ENCODE measurements around the gene NUBPL. TPM values are rescaled to one million over a fixed set of nuclear protein-coding genes. Genes with fewer than 3 reads are reported as not detected.
A peak's percentile ranks its signal among the peaks of the same experiment; 100 is the strongest.

Gene NUBPL
- total and polyA plus RNA-seq, 2 donors from 2014 or later: 11.2 to 16.2 TPM

DNA sequence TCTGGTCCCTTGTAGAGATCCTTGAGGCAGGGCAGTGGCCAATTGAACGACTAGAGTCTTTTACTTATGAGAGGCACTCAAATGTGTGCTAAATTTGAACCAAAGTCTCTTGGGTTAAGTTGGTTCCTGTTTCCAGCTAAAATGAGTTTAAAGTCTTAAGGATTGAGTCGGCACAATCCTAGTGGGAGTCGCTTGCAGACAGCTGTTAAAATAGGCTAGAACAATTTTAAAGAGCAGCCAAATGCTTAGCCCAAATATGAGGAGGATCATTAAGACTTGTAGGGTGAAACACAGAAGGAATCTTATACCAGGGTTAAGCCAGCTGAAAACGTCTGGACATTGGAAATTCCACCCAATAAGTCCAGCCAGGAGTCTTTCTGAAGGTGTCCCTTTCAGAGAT is 216.1 kb downstream of the NUBPL start:
- FAIRE-seq: no peak
- Histone ChIP-seq H3K9me3 (ENCODE audit: control insufficient read depth in 2 of 3, insufficient read depth in 1 of 3, low read length in 3 of 3) (no peaks in the 10 kb centered on the region), H3K36me3 (ENCODE audit: control insufficient read depth in 2 of 3, insufficient read depth in 3 of 3, low read length in 3 of 3) (no peaks in the 10 kb centered on the region), H3K9ac (ENCODE audit: low read length in 3 of 3) (no peak overlapping the region), H3K4me1 (ENCODE audit: control insufficient read depth in 2 of 3, insufficient read depth in 2 of 3, low read depth in 1 of 3, low read length in 3 of 3) (peaks cover 0 to 7% (median 0%) of the 10 kb centered on the region in 3 donors), H3K4me3 (ENCODE audit: low read length in 3 of 3) (no peak overlapping the region), H3K27me3 (ENCODE audit: control insufficient read depth, insufficient read depth, low read length) (no peaks in the 10 kb centered on the region), H3K27ac (ENCODE audit: low read depth in 2 of 2, low read length in 2 of 2) (no peak overlapping the region)
- intact Hi-C loops (cut with DNase I): no loop called here
- no peak for DNase-seq
- TF ChIP-seq CTCF (IDR thresholded peaks at IDR 0.05; ENCODE audit: borderline replicate concordance, extremely low read depth, insufficient read depth): no peak

GRCh38 chr14:31781578-31781977 is 220.4 kb downstream of the NUBPL start:
- Histone ChIP-seq H3K9ac (ENCODE audit: low read length in 3 of 3) (no peak overlapping the region), H3K9me3 (ENCODE audit: control insufficient read depth in 2 of 3, insufficient read depth in 1 of 3, low read length in 3 of 3) (no peaks in the 10 kb centered on the region), H3K27ac (ENCODE audit: low read depth in 2 of 2, low read length in 2 of 2) (no peak overlapping the region), H3K36me3 (ENCODE audit: control insufficient read depth in 2 of 3, insufficient read depth in 3 of 3, low read length in 3 of 3) (no peaks in the 10 kb centered on the region), H3K4me3 (ENCODE audit: low read length in 3 of 3) (no peak overlapping the region), H3K4me1 (ENCODE audit: control insufficient read depth in 2 of 3, insufficient read depth in 2 of 3, low read depth in 1 of 3, low read length in 3 of 3) (peaks cover 0 to 7% (median 0%) of the 10 kb centered on the region in 3 donors), H3K27me3 (ENCODE audit: control insufficient read depth, insufficient read depth, low read length) (no peaks in the 10 kb centered on the region)
- FAIRE-seq (no peak), DNase-seq (peak in 1 of 5 donors; percentile 12)
- intact Hi-C loops (cut with DNase I): no loop called here
- TF ChIP-seq CTCF (IDR thresholded peaks at IDR 0.05; ENCODE audit: borderline replicate concordance, extremely low read depth, insufficient read depth): no peak

DNA sequence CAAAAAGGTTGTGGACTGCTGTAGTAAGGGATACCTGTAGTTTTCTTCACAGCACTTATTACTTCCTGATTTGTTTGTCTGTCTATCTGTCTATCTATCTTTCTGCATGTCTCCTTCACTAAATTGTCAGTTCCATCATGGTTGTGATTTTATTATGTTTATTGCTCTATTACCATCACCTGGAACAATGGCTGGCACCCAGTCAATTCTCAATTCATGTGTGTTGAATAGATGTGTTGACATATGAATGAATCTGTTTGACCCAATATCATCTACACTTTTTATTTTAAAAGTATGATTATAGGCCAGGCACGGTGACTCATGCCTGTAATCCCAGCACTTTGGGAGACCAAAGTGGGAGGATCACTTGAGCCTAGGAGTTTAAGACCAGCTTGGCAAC is 224.4 kb downstream of the NUBPL start:
- Histone ChIP-seq H3K9me3 (ENCODE audit: control insufficient read depth in 2 of 3, insufficient read depth in 1 of 3, low read length in 3 of 3) (no peaks in the 10 kb centered on the region), H3K4me1 (ENCODE audit: control insufficient read depth in 2 of 3, insufficient read depth in 2 of 3, low read depth in 1 of 3, low read length in 3 of 3) (no peaks in the 10 kb centered on the region), H3K27ac (ENCODE audit: low read depth in 2 of 2, low read length in 2 of 2) (no peak overlapping the region), H3K36me3 (ENCODE audit: control insufficient read depth in 2 of 3, insufficient read depth in 3 of 3, low read length in 3 of 3) (no peaks in the 10 kb centered on the region), H3K9ac (ENCODE audit: low read length in 3 of 3) (no peak overlapping the region), H3K27me3 (ENCODE audit: control insufficient read depth, insufficient read depth, low read length) (no peaks in the 10 kb centered on the region), H3K4me3 (ENCODE audit: low read length in 3 of 3) (no peak overlapping the region)
- no peak for TF ChIP-seq CTCF (IDR thresholded peaks at IDR 0.05; ENCODE audit: borderline replicate concordance, extremely low read depth, insufficient read depth)
- DNase-seq (no peak), FAIRE-seq (no peak)
- intact Hi-C loops (cut with DNase I): no loop called here

DNA sequence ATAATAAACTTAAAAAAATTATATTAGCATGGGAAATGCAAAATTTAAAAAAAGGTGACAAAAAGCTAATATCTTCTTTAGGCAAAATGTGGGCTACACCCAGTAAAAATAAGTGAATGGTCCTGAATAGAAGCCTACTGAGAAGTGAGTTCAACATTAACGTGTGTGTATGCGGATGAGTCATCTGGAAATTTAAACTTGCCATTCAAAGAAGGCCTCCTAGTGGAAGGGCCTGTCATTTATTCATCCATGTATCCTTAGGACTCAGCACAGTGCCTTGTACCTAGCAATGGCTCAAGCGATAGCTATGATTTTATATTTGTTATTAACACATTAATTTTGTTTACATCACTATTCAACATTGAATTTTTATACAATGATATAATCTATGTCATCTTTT is 226.2 kb downstream of the NUBPL start:
- FAIRE-seq: no peak
- TF ChIP-seq CTCF (IDR thresholded peaks at IDR 0.05; ENCODE audit: borderline replicate concordance, extremely low read depth, insufficient read depth): peak; percentile 8
- H3K4me3 ChIP-seq (ENCODE audit: low read length in 3 of 3): no peak overlapping the region
- H3K27ac ChIP-seq (ENCODE audit: low read depth in 2 of 2, low read length in 2 of 2): no peak overlapping the region
- no peak overlapping the region for H3K9ac ChIP-seq (ENCODE audit: low read length in 3 of 3)
- DNase-seq: no peak
- no peaks in the 10 kb centered on the region for H3K36me3 ChIP-seq (ENCODE audit: control insufficient read depth in 2 of 3, insufficient read depth in 3 of 3, low read length in 3 of 3)
- intact Hi-C loops (cut with DNase I): no loop called here
- H3K27me3 ChIP-seq (ENCODE audit: control insufficient read depth, insufficient read depth, low read length): no peaks in the 10 kb centered on the region
- no peaks in the 10 kb centered on the region for H3K4me1 ChIP-seq (ENCODE audit: control insufficient read depth in 2 of 3, insufficient read depth in 2 of 3, low read depth in 1 of 3, low read length in 3 of 3)
- no peaks in the 10 kb centered on the region for H3K9me3 ChIP-seq (ENCODE audit: control insufficient read depth in 2 of 3, insufficient read depth in 1 of 3, low read length in 3 of 3)

Measured in kidney (tissue), 14 donors.